Kidney tubule cell (primary cell): ENCODE data around the gene PHACTR2.
"Not testable (repeated sequence)": the region's sequence is repeated elsewhere in the genome, so short reads cannot be mapped to it uniquely, and the experiment has no call there.

Experiments used
- DNase-seq: peaks from one replicate; pipeline ENCODE4 v3.0.0-alpha.2; 2018; ENCODE audit warnings: low spot score

PHACTR2 gene

GRCh38 chr6:143698759-143699429 lies 21.1 kb downstream of the PHACTR2 start:
- DNase-seq: no peak

GRCh38 chr6:143699430-143699825 lies 21.7 kb downstream of the PHACTR2 start:
- no peak for DNase-seq

GRCh38 chr6:143700684-143701348 lies 23.1 kb downstream of the PHACTR2 start:
- no peak for DNase-seq

- no peak for DNase-seq
These were observed 23.8 kb downstream of the PHACTR2 start for GRCh38 chr6:143701349-143702234.

GRCh38 chr6:143705569-143705968 lies 27.8 kb downstream of the PHACTR2 start:
- no peak for DNase-seq

- no peak for DNase-seq
These were observed 29.9 kb downstream of the PHACTR2 start for GRCh38 chr6:143707697-143708096.

GRCh38 chr6:143708889-143709288 lies 31.1 kb downstream of the PHACTR2 start:
- no peak for DNase-seq

GRCh38 chr6:143711714-143712113 lies 33.9 kb downstream of the PHACTR2 start:
- DNase-seq: no peak

- DNase-seq: no peak
These were observed 40.7 kb downstream of the PHACTR2 start for GRCh38 chr6:143718472-143718871.

GRCh38 chr6:143721642-143722041 lies 43.9 kb downstream of the PHACTR2 start:
- no peak for DNase-seq

GRCh38 chr6:143724876-143725275 lies 47.1 kb downstream of the PHACTR2 start:
- DNase-seq: no peak

GRCh38 chr6:143726015-143726647 lies 48.4 kb downstream of the PHACTR2 start:
- no peak for DNase-seq

GRCh38 chr6:143727035-143727434 lies 49.3 kb downstream of the PHACTR2 start:
- no peak for DNase-seq

- no peak for DNase-seq
These were observed 54.0 kb downstream of the PHACTR2 start for GRCh38 chr6:143731789-143732188.

- no peak for DNase-seq
These were observed 54.8 kb downstream of the PHACTR2 start for GRCh38 chr6:143732536-143732935.

- no peak for DNase-seq
These were observed 55.7 kb downstream of the PHACTR2 start for GRCh38 chr6:143733510-143733909.

GRCh38 chr6:143734641-143735063 lies 56.9 kb downstream of the PHACTR2 start:
- DNase-seq: no peak

- DNase-seq: not testable (repeated sequence)
These were observed 60.4 kb downstream of the PHACTR2 start for GRCh38 chr6:143738072-143738690.

GRCh38 chr6:143739341-143739851 lies 61.6 kb downstream of the PHACTR2 start:
- no peak for DNase-seq

GRCh38 chr6:143740213-143740612 lies 62.4 kb downstream of the PHACTR2 start:
- no peak for DNase-seq

GRCh38 chr6:143741480-143741879 lies 63.7 kb downstream of the PHACTR2 start:
- DNase-seq: no peak
